Type B pancreatic cell (in vitro differentiated cells): ENCODE data around the gene TBXAS1. TPM values are rescaled to one million over a fixed set of nuclear protein-coding genes. Genes with fewer than 3 reads are reported as not detected.

Experiments used
- DNase-seq: peaks from one replicate; pipeline ENCODE4 v3.0.0; 2021; ENCODE audit warnings: mixed read lengths; ENCODE audit not compliant: unreplicated experiment; ENCODE audit errors: extremely low spot score
- H3K27ac Mint-ChIP-seq: 2 replicates; pipeline ENCODE4 v1.8.0; 2021; ENCODE audit warnings: mild to moderate bottlenecking, mixed read lengths
- H3K27me3 Mint-ChIP-seq: 2 replicates; pipeline ENCODE4 v1.8.0; 2021; ENCODE audit warnings: mixed read lengths
- H3K36me3 Mint-ChIP-seq: 2 replicates; pipeline ENCODE4 v1.8.0; 2021; ENCODE audit warnings: mixed read lengths
- H3K4me1 Mint-ChIP-seq: one replicate; pipeline ENCODE4 v1.8.0; 2021; ENCODE audit warnings: mixed read lengths; ENCODE audit not compliant: unreplicated experiment
- H3K4me3 Mint-ChIP-seq: 2 replicates; pipeline ENCODE4 v1.8.0; 2021; ENCODE audit warnings: mild to moderate bottlenecking, mixed read lengths
- H3K9me3 Mint-ChIP-seq: 2 replicates; pipeline ENCODE4 v1.8.0; 2021; ENCODE audit warnings: mixed read lengths
- total RNA-seq: library from RNA; stranded (reverse); gene quantifications from 2 replicates; pipeline ENCODE4 v1.2.1, GENCODE V29; 2021; ENCODE audit warnings: low replicate concordance
- TF ChIP-seq, protein P1 (sequence below): fragments of 200-600 bp; sonication (generic); conservative IDR thresholded peaks from 2 replicates; pipeline ENCODE4 v1.5.0; 2021; ENCODE audit warnings: antibody characterized with exemption, mild to moderate bottlenecking

Gene TBXAS1
- total RNA-seq, 1 donor from 2014 or later, result 5.8 TPM

GRCh38 chr7:139866047-139866837, 37.2 kb downstream of the TBXAS1 start:
- Mint-ChIP-seq H3K4me1 (peaks cover 8% of the 10 kb centered on the region), H3K4me3 (no peak overlapping the region), H3K27ac (no peak overlapping the region), H3K36me3 (no peaks in the 10 kb centered on the region), H3K9me3 (peaks cover 9% of the 10 kb centered on the region), H3K27me3 (peaks cover 3% of the 10 kb centered on the region)
- no peak for DNase-seq
- TF ChIP-seq, protein P1, sequence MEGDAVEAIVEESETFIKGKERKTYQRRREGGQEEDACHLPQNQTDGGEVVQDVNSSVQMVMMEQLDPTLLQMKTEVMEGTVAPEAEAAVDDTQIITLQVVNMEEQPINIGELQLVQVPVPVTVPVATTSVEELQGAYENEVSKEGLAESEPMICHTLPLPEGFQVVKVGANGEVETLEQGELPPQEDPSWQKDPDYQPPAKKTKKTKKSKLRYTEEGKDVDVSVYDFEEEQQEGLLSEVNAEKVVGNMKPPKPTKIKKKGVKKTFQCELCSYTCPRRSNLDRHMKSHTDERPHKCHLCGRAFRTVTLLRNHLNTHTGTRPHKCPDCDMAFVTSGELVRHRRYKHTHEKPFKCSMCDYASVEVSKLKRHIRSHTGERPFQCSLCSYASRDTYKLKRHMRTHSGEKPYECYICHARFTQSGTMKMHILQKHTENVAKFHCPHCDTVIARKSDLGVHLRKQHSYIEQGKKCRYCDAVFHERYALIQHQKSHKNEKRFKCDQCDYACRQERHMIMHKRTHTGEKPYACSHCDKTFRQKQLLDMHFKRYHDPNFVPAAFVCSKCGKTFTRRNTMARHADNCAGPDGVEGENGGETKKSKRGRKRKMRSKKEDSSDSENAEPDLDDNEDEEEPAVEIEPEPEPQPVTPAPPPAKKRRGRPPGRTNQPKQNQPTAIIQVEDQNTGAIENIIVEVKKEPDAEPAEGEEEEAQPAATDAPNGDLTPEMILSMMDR, result no peak

GRCh38 chr7:139867847-139868246, 38.8 kb downstream of the TBXAS1 start:
- Mint-ChIP-seq H3K27me3 (peaks cover 3% of the 10 kb centered on the region), H3K9me3 (peaks cover 9% of the 10 kb centered on the region), H3K4me1 (peaks cover 15% of the 10 kb centered on the region), H3K27ac (no peak overlapping the region), H3K4me3 (no peak overlapping the region), H3K36me3 (no peaks in the 10 kb centered on the region)
- no peak for DNase-seq
- TF ChIP-seq, protein P1, result no peak

- Mint-ChIP-seq H3K36me3 (no peaks in the 10 kb centered on the region), H3K27ac (no peak overlapping the region), H3K9me3 (peaks cover 4% of the 10 kb centered on the region), H3K27me3 (peaks cover 2% of the 10 kb centered on the region), H3K4me1 (peaks cover 15% of the 10 kb centered on the region), H3K4me3 (no peak overlapping the region)
- DNase-seq, result no peak
- TF ChIP-seq, protein P1, result no peak
Measured at GRCh38 chr7:139869886-139870285, 40.8 kb downstream of the TBXAS1 start.

DNA sequence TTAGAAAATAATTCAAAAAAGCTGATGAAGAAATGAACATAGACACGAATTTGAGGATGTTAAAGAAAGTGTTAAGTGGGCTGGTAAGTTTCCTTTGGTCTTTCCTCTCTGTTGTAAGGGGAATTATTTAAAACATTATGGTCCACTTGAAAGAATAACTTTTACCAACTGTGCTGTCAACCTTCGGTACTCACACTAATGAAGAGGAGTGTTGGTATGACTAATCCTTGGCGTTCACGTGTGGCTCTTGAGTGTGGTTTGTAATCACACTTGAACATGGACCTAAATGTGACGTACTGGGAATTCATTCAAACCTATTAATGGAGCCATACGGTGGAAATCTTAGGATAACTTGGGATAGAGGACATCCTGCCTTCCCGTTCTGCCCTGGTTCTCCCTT, 41.3 kb downstream of the TBXAS1 start:
- no peak for DNase-seq
- no peaks in the 10 kb centered on the region for H3K9me3 Mint-ChIP-seq
- no peak overlapping the region for H3K4me3 Mint-ChIP-seq
- peaks cover 15% of the 10 kb centered on the region for H3K4me1 Mint-ChIP-seq
- H3K27ac Mint-ChIP-seq, result no peak overlapping the region
- no peaks in the 10 kb centered on the region for H3K36me3 Mint-ChIP-seq
- TF ChIP-seq, protein P1, result no peak
- peaks cover 2% of the 10 kb centered on the region for H3K27me3 Mint-ChIP-seq

- TF ChIP-seq, protein P1, result no peak
- Mint-ChIP-seq H3K27ac (peak overlapping the region; percentile 41), H3K27me3 (peaks cover 2% of the 10 kb centered on the region), H3K4me1 (peaks cover 21% of the 10 kb centered on the region), H3K4me3 (peak overlapping the region; percentile 18), H3K9me3 (no peaks in the 10 kb centered on the region), H3K36me3 (no peaks in the 10 kb centered on the region)
- no peak for DNase-seq
Measured at GRCh38 chr7:139871331-139871730, 42.3 kb downstream of the TBXAS1 start.
